ENCODE results near the gene OXSR1.

The OXSR1 gene

DNA sequence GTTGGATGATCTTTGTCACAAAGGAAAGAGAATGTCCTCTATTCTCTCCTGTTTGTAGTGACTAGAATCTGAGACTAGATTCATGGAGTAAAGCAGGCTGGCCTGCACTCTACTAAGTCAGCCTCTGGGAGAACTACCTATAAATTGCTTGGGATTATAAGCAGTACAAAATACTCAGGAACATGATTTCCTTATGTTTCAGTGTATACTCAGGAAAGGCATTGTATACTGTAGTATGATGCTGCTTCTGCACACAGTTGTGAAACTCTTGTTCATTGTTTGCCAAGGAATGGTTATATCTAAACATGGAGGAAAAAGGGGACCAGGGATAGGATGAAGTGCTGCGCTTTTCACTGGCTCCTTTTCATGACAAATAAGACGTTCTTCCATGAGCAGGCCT lies 49.2 kb downstream of the OXSR1 start:
- H3K4me3 ChIP-seq (ENCODE audit: low read depth, low read length), result no peak overlapping the region
- TF ChIP-seq CTCF (IDR thresholded peaks at IDR 0.05; ENCODE audit: insufficient read depth, low read depth, low read length, missing control alignments), result no peak

GRCh38 chr3:38219609-38220197 lies 54.4 kb downstream of the OXSR1 start:
- TF ChIP-seq CTCF (IDR thresholded peaks at IDR 0.05; ENCODE audit: insufficient read depth, low read depth, low read length, missing control alignments), result no peak
- no peak for DNase-seq (ENCODE audit: low read depth)
- H3K4me3 ChIP-seq (ENCODE audit: low read depth, low read length), result no peak overlapping the region

More for the DNA sequence above, 49.2 kb downstream of the OXSR1 start:
- no peak for DNase-seq (ENCODE audit: low read depth)

DNA sequence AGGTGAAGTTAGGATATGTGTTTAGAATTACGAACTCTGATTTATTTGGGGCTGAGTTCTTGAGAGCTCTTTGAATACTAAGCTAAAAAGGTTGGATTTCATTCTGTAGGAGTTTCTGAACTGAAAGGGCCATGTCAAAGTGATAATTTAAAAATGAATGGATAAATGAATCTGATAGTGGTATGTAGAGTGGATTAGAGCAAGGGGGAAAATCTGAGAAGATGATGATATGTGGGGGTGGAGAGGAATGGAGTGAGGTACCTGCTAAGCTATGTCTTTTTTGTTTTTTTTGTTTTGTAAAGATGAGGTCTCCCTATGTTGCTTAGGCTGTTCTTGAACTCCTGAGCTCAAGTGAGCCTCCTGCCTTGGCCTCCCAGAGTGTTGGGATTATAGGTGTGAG lies 55.7 kb downstream of the OXSR1 start:
- H3K4me3 ChIP-seq (ENCODE audit: low read depth, low read length), result no peak overlapping the region
- TF ChIP-seq CTCF (IDR thresholded peaks at IDR 0.05; ENCODE audit: insufficient read depth, low read depth, low read length, missing control alignments), result no peak
- DNase-seq (ENCODE audit: low read depth), result no peak

GRCh38 chr3:38222032-38222634 lies 56.8 kb downstream of the OXSR1 start:
- DNase-seq (ENCODE audit: low read depth), result no peak
- no peak overlapping the region for H3K4me3 ChIP-seq (ENCODE audit: low read depth, low read length)
- TF ChIP-seq CTCF (IDR thresholded peaks at IDR 0.05; ENCODE audit: insufficient read depth, low read depth, low read length, missing control alignments), result no peak

DNA sequence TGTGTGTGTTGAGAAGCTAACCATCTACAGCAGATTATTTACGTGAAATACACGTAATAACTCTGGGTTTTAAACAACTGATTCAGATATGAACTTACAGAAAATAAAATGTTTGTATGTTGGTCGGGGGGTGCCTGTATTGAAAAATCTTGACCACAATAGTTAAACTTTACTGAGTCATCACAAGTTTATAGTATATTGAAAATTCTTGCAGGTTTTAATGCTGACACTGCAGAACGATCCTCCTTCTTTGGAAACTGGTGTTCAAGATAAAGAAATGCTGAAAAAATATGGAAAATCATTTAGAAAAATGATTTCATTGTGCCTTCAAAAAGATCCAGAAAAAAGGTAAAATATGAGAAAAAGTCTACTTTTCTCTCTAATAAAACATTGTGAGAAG lies 59.0 kb downstream of the OXSR1 start:
- no peak for DNase-seq (ENCODE audit: low read depth)
- no peak for TF ChIP-seq CTCF (IDR thresholded peaks at IDR 0.05; ENCODE audit: insufficient read depth, low read depth, low read length, missing control alignments)
- H3K4me3 ChIP-seq (ENCODE audit: low read depth, low read length), result no peak overlapping the region

- DNase-seq (ENCODE audit: low read depth), result no peak
- no peak overlapping the region for H3K4me3 ChIP-seq (ENCODE audit: low read depth, low read length)
- TF ChIP-seq CTCF (IDR thresholded peaks at IDR 0.05; ENCODE audit: insufficient read depth, low read depth, low read length, missing control alignments), result no peak
Measured at GRCh38 chr3:38226273-38226672, 60.9 kb downstream of the OXSR1 start.

GRCh38 chr3:38227989-38228388 lies 62.7 kb downstream of the OXSR1 start:
- no peak overlapping the region for H3K4me3 ChIP-seq (ENCODE audit: low read depth, low read length)
- no peak for TF ChIP-seq CTCF (IDR thresholded peaks at IDR 0.05; ENCODE audit: insufficient read depth, low read depth, low read length, missing control alignments)
- DNase-seq (ENCODE audit: low read depth), result no peak

Data from GM12865 (cell line).